OCI-LY3 (cell line): ENCODE results near the gene GSTA5.
"Not testable (repeated sequence)": the region's sequence is repeated elsewhere in the genome, so short reads cannot be mapped to it uniquely, and the experiment has no call there.

ENCODE experiments used
- H2AFZ ChIP-seq: fragments of 200-600, 300-600 bp; shearing (Covaris generic); 2 replicates; pipeline ENCODE4 v1.6.0; 2014; ENCODE audit warnings: antibody characterized with exemption, low read depth, low read length
- H3K27ac ChIP-seq: fragments of 200-600, 300-600 bp; sonication (generic); 2 replicates; pipeline ENCODE4 v1.5.1; 2014; ENCODE audit warnings: mild to moderate bottlenecking, low read length, moderate library complexity, mixed read lengths
- H3K27me3 ChIP-seq: fragments of 200-600, 300-600 bp; sonication (generic); 2 replicates; pipeline ENCODE4 v1.6.1; 2014; ENCODE audit warnings: low read depth, low read length, mixed read lengths
- H3K36me3 ChIP-seq: fragments of 200-600, 300-600 bp; sonication (generic); replicated peaks from 2 replicates; pipeline ENCODE3; 2014; ENCODE audit warnings: low read depth, low read length, mixed read lengths
- H3K4me1 ChIP-seq: fragments of 300-600, 200-600 bp; sonication (generic); 2 replicates; pipeline ENCODE4 v1.6.1; 2014; ENCODE audit warnings: low read length, mixed read lengths
- H3K4me2 ChIP-seq: fragments of 200-600, 300-600 bp; sonication (generic); 2 replicates; pipeline ENCODE4 v1.6.1; 2014; ENCODE audit warnings: low read length, mixed read lengths
- H3K4me3 ChIP-seq: fragments of 300-600, 200-600 bp; sonication (generic); 2 replicates; pipeline ENCODE4 v1.5.1; 2014; ENCODE audit warnings: antibody characterized with exemption, mild to moderate bottlenecking, low read length, moderate library complexity
- H3K79me2 ChIP-seq: fragments of 300-600, 200-600 bp; shearing (Covaris generic); 2 replicates; pipeline ENCODE4 v1.6.1; 2014; ENCODE audit warnings: mild to moderate bottlenecking, low read length, mixed read lengths
- H3K9ac ChIP-seq: fragments of 300-600, 200-600 bp; shearing (Covaris generic); 2 replicates; pipeline ENCODE4 v1.6.0; 2014; ENCODE audit warnings: mild to moderate bottlenecking, low read length, moderate library complexity
- H3K9me3 ChIP-seq: fragments of 200-600, 300-600 bp; shearing (Covaris generic); 2 replicates; pipeline ENCODE4 v1.6.1; 2014; ENCODE audit warnings: low read length, mixed read lengths; ENCODE audit not compliant: insufficient read depth
- H4K20me1 ChIP-seq: fragments of 200-600, 300-600 bp; sonication (generic); 2 replicates; pipeline ENCODE4 v1.6.1; 2016; ENCODE audit warnings: low read length, mixed read lengths; ENCODE audit not compliant: insufficient read depth
- EZH2phosphoT487 ChIP-seq: fragments of 200-600 bp; shearing (Covaris generic); IDR thresholded peaks from 2 replicates; pipeline ENCODE4 v1.6.1; 2018; ENCODE audit warnings: antibody characterized with exemption, mixed run types, low read depth
- TF ChIP-seq, protein P1 (sequence below): fragments of 200-600, 300-600 bp; sonication (generic); IDR thresholded peaks from 2 replicates; pipeline ENCODE4 v1.5.1; 2014; ENCODE audit warnings: antibody characterized with exemption, low read length, low read depth

Gene GSTA5

GRCh38 chr6:52786249-52786956 is 54.2 kb downstream of the GSTA5 start:
- Histone ChIP-seq H3K27me3 (no peaks in the 10 kb centered on the region), H3K36me3 (no peaks in the 10 kb centered on the region), H3K27ac (no peak overlapping the region), H3K9me3 (no peaks in the 10 kb centered on the region), H3K79me2 (no peaks in the 10 kb centered on the region), H2AFZ (no peak overlapping the region), H3K4me3 (no peak overlapping the region), H3K9ac (no peak overlapping the region), H4K20me1 (no peaks in the 10 kb centered on the region), H3K4me2 (no peak overlapping the region), H3K4me1 (no peaks in the 10 kb centered on the region)
- TF ChIP-seq, protein P1, sequence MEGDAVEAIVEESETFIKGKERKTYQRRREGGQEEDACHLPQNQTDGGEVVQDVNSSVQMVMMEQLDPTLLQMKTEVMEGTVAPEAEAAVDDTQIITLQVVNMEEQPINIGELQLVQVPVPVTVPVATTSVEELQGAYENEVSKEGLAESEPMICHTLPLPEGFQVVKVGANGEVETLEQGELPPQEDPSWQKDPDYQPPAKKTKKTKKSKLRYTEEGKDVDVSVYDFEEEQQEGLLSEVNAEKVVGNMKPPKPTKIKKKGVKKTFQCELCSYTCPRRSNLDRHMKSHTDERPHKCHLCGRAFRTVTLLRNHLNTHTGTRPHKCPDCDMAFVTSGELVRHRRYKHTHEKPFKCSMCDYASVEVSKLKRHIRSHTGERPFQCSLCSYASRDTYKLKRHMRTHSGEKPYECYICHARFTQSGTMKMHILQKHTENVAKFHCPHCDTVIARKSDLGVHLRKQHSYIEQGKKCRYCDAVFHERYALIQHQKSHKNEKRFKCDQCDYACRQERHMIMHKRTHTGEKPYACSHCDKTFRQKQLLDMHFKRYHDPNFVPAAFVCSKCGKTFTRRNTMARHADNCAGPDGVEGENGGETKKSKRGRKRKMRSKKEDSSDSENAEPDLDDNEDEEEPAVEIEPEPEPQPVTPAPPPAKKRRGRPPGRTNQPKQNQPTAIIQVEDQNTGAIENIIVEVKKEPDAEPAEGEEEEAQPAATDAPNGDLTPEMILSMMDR, result no peak
- TF ChIP-seq EZH2phosphoT487, result no peak

GRCh38 chr6:52782696-52783274 is 57.8 kb downstream of the GSTA5 start:
- H3K79me2 ChIP-seq, H3K36me3 ChIP-seq, H3K9me3 ChIP-seq, H3K27me3 ChIP-seq, H3K4me1 ChIP-seq, H3K9ac ChIP-seq, H2AFZ ChIP-seq, H3K27ac ChIP-seq, H3K4me2 ChIP-seq, H4K20me1 ChIP-seq, H3K4me3 ChIP-seq: not testable (repeated sequence)

GRCh38 chr6:52782209-52782608 is 58.4 kb downstream of the GSTA5 start:
- not testable (repeated sequence) for H3K9ac ChIP-seq

More at GRCh38 chr6:52782209-52782608, 58.4 kb downstream of the GSTA5 start:
- not testable (repeated sequence) for H3K79me2 ChIP-seq, H3K4me1 ChIP-seq, H3K4me2 ChIP-seq, H4K20me1 ChIP-seq, H3K27me3 ChIP-seq, H3K9me3 ChIP-seq, H3K36me3 ChIP-seq, H3K27ac ChIP-seq, H2AFZ ChIP-seq, H3K4me3 ChIP-seq
